HG03064 (cell line): ENCODE data around the gene CELA2B.
"Not testable (repeated sequence)": the region's sequence is repeated elsewhere in the genome, so short reads cannot be mapped to it uniquely, and the experiment has no call there.

ENCODE experiments used
- ATAC-seq: cut with Tn5 transposase; IDR thresholded peaks from one replicate; pipeline ENCODE4 v1.9.1; 2021; ENCODE audit warnings: low read depth; ENCODE audit not compliant: unreplicated experiment

The CELA2B gene

DNA sequence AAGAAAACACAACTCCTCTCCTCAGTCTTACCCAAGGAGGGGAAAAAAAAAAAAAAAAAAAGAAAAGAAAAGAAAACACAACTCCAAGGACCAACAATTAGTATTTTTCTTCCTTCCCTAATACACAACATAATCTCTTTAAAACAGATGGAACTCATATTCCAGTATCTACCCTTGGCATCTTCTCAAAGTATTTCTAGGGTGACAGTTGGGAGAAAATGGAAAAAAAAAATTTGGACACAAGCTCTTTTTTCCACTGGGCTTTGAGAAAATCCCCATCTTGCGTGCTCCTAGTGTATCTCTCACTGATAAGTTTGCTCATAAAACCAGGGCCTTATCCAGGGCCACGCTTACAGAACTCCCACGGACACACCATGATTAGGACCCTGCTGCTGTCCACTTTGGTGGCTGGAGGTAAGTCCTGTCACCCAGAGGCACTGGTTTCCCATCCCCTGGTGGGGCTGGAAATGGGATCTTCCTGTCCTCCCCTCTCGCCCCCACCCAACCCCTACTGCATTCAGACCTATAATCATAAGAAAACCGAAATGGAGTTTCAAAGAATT is at the start of gene CELA2B:
TSS of gene CELA2B (plus strand) at position 353 of the 563 bp plus-strand sequence. CDS start at position 375, 22 bp downstream.
- ATAC-seq: no peak

DNA sequence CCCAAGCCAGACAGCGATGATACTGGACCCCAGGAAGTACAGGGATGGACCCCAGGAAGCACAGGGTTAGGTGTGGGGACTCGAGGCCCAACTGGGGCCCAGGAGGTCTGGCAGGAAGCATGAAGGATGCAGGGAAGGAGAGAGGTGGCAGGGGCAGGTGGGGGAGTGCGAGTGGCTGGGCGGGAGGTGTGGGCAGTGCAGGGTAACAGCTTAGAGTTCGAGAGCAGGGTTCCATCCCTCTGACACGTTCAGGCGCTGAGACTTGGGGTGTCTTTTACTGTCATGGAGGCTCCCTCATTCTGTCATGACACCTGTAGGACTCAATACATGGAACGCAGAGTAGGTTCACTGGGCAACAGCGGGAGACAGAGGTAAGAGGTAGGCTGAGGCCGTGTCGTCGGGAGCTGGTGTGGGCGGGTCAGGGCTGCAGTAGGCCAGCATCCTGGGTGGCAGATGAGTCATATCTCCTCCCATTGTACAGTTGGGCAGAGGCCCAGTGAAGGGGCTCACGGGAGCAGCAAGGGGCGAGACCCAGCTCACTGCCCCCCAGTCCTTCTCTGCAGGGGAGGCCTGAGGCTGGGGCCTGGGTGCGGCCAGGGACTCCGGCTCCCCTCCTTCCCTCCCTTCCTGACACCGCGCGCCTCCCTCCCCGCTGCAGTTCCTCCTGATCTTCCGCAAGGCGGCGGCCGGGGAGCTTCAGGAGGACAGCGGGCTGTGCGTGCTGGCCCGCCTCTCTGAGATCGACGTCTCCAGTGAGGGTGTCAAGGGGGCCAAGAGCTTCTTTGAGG is 49.2 kb upstream of the CELA2B start:
- ATAC-seq: no peak

GRCh38 chr1:15427280-15427666 is 48.6 kb upstream of the CELA2B start:
- ATAC-seq: no peak

GRCh38 chr1:15428252-15428651 is 47.7 kb upstream of the CELA2B start:
- ATAC-seq: not testable (repeated sequence)

- no peak for ATAC-seq
Measured at GRCh38 chr1:15428815-15429435, 47.0 kb upstream of the CELA2B start.

DNA sequence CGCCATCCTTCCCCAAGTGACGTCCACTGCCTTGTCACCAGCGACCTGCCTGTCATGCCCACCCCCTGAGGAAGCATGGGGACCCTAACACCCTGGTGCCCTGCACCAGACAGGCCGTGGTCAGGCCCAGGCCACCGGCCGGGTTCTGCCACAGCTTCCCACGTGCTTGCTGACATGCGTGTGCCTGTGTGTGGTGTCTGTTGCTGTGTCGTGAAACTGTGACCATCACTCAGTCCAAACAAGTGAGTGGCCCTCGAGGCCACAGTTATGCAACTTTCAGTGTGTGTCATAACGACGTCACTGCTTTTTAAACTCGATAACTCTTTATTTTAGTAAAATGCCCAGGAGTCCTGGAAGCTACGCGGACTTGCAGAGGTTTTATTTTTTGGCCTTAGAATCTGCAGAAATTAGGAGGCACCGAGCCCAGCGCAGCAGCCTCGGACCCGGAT is 46.2 kb upstream of the CELA2B start:
- no peak for ATAC-seq

DNA sequence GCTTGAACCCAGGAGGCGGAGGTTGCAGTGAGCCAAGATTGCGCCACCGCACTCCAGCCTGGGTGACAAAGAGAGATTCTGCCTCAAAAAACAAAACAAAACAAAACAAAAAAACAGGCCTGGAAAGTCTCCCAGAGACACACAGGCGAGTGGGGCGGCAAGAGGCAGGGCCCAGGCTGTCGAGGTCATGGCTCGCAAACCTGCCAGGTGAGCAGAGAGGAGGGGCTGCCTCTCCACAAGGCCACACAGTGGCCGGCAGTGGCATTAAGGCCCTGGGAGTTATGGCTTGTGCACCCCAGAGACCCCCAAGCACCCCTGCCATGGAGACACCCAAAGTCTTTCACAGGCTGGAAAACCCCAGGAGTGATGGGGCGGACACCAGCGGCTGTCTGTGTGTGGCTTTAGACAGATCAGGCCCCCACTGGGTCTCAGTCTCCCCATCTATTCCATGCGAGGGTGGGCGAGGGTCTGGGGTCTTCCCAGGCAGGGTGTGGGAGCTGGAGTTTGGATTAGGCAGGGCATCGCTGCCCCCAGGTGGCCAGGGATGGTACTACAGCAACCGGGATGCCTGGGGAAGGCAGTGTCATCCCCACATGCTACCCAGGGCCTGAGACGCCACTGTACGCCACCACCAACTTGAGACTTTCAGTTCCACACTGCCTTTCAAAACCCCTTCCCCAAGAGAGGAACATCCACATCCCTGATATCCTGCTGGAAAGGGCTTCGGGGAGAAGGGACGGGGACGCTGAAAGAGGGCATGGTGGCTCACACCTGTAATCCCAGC is 44.9 kb upstream of the CELA2B start:
- no peak for ATAC-seq

- ATAC-seq: no peak
Measured at GRCh38 chr1:15431571-15431948, 44.3 kb upstream of the CELA2B start.

DNA sequence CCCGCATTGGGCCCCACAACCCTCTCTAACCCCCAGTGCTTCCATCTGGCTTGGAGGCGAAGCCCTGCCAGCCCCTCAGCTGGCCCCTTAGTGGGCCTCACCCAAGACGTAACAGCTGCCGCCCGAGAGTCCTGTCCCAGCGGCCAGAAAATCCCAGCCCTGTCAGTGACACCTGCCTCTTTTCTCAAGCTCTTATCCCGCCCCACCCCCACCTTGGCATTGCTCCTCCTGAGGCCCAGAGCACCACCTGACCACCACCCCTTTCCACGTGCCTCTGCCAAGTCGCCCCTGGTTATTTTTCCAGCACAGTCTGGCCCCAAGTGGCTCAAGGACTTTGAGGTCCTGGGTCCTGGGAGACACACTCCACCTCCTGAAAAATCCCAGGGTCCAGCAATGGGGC is 43.6 kb upstream of the CELA2B start:
- ATAC-seq: no peak

DNA sequence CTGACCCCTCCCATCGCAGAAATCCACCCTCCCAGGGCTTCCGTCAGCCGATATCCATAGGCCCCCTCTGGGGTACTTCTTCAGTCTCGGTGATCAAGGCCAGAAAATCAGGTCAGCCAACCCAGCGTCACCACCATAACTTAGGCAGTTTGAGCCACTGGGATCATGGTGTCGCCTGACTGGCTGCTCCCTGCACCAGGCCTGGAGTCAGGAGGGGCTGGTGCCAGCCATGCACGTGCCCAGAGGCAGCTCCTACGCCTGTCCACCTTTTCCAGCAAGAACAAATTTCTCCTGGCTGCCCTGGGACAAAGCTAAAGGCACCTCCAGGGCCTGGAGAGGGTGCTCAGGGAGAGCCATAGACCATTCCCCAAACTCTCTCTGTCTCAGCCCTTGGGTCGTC is 42.4 kb upstream of the CELA2B start:
- ATAC-seq: no peak

DNA sequence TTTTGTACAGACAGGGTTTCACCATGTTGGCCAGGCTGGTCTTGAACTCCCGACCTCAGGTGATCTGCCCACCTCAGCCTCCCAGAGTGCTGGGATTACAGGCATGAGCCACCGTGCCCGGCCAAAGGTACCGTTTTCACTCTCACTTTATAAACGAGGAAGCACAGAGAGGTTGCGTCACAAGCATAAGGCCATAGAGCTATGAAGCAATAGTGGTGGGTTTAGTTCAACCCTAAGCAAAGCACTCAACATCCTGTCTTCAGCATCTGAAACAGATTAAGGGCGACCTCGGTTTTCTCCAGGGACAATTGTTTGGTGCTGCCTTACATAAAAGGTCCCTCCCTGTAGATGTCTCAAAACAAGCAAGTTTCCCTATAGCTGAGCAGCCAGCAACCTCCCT is 41.2 kb upstream of the CELA2B start:
- ATAC-seq: not testable (repeated sequence)

DNA sequence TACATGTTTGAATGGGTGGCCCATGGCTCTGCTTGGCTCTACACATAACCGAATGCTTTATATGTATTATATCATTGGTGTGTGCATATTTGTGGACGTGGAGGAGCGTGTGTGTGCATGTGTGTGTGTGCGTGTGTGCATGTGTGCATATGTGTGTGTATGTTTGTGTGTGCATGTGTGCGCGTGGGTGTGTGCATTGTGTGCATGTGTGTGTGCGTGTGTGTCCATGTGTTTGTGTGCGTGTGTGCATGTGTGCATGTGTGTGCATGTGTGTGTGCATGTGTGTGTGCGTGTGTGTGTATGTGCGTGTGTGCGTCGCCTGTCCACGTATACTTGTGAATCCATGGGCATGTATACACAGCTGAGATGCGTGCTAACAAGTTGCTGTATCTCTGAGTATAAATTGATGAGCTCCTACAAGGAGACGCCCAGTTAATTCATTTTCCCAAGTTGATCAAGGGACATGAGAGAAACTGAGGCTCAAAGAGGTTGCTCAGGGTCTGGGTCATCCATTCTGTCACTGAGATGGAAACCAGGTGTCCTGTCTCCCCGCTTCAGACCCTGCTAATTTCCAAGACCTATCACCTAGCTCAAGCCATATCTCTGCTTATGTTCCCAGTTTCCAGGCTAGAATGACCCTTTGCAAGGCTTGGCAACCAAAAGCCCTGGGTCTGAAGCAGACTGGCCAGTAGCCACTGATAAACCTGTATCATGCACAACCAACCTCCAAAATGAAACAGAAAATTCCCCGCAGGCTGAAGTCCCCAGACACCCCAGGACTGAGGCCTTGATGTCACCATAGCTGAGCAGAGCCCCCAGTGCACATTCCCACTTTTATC is 40.4 kb upstream of the CELA2B start:
- no peak for ATAC-seq

DNA sequence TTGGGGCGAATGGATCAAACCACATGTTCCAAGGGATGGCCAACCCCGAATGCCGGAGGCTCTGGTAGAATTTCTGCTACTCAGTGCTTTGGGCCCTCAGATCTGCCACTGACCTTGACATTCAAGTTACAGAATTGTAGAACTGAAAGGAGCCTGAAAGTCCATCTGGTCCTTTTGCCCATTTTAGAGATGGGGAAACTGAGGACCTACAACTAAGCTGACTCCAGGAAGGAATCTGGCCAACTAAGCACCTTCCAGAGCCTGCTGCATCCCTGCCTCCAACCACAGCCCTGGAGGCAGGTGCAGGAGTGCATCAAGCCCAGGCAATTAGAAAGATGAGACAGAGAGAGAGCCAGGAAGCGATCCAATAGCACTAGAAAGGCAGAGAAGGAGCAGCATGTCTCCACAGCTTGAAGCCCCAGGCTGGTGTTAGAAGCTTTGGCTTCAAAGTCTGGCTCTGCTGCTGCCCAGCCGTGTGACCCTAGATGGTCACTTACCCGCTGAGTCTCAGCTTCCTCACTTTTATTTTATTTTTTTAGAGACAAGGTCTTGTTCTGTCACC is 38.9 kb upstream of the CELA2B start:
- ATAC-seq: no peak

DNA sequence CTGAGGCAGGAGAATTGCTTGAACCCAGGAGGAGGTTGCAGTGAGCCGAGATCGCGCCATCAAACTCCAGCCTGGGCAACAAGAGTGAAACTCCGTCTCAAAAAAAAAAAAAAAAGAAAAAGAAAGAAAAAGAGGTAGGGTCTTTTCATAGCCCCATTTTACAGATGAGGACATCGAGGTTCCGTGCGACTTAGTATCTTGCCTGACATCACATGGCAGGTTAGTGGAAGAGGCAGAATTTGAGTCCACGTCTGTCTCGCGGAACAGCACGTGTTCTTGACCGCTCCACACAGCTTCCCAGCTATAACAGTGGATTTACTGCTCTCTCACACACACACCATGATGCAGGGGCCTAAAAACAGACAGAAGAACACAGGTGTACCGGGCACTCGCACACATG is 36.6 kb upstream of the CELA2B start:
- no peak for ATAC-seq

- ATAC-seq: no peak
Measured at GRCh38 chr1:15440357-15440756, 35.5 kb upstream of the CELA2B start.

GRCh38 chr1:15441247-15441646 is 34.7 kb upstream of the CELA2B start:
- no peak for ATAC-seq

GRCh38 chr1:15442119-15442518 is 33.8 kb upstream of the CELA2B start:
- no peak for ATAC-seq

GRCh38 chr1:15442759-15443158 is 33.1 kb upstream of the CELA2B start:
- ATAC-seq: no peak

GRCh38 chr1:15443281-15443680 is 32.6 kb upstream of the CELA2B start:
- no peak for ATAC-seq
